Fibroblast of gingiva (primary cell): ENCODE measurements around the gene NDUFB6.
"Not testable (repeated sequence)": the region's sequence is repeated elsewhere in the genome, so short reads cannot be mapped to it uniquely, and the experiment has no call there.

ENCODE experiments used
- DNase-seq: peaks from one replicate; pipeline ENCODE4 v3.0.0-alpha.2; 2011; ENCODE audit warnings: low read depth

NDUFB6 gene

DNA sequence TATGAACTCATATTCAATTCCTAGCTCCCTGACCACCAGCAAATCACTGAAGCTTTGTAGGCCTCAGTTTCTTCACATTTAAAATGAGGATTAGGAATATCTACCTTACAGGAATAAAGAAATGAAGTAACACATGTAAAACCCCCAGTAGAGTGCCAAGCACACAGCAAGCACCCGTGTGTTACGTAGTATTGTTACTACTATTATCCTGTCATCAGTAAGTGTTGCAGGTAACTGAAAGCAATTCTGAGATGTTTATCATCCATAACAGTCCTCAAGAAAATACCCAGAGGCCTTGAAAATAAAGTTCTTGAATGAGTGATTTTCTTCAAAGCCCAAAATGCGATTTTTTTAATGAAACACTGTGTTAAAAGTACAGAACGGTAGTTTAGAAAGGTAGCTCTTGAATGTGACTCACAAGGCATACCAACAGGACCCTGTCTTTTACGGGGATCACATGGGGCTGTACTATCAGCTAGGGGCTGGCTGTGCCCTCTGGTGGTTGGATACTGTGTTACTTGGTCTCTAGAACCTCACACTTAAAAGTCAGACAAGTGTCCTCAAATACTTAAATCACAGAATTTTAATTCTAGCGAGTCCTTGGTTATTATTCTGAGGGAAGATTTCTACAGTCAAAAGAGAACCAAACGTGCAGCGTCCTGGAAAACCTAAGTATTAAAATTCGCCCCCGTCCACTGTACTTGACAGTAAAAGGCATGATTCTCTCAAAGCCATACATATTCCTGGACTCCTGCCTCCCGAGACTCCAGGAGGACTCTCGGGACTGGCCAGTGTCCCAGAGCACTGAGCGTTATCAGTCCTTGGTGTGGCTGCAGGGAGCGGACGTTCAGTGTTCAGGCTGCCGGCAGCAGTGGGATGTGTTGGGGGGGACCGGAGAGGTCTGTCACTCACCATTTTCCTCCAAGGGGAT, 725 bp downstream of the NDUFB6 start:
- DNase-seq = peak; percentile 56

DNA sequence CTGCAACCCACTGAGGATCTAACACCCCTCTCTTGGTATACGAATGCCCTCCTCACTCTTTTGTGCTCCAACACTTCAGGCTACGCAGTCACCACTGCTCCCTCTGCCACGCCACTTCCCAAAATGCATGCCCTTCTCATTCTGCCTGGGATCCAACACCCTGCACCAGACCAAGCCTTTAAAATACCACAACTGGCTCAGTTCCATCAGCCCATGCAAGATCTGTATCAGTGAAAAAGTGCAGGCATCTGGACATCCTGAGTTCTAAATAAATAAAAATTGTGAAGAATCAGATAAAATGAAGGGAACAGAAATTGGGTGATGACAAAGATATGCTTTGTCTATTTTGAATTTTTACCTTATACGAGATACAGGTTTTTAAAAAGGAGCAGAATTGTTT, 2.7 kb downstream of the NDUFB6 start:
- DNase-seq = no peak

DNA sequence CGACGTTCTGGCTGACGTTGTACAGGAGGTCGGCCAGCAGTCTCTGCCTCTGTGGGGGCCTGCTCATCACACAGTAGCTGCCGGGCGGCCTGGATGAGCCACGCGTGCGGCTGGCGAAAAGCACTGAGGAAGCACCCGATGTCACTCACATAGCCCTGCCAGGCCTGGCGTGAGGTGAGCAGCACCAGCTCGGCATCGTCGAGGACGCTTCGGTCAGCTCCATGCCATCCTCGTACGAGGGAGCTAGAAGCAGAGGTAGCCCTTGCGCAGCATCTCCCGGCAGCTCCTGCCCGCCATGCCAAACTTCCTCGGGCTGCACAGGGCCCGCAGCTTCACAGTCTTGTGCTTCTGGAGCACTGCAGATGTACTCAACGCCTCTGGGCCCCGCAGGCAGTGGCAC, 6.2 kb downstream of the NDUFB6 start:
- no peak for DNase-seq

DNA sequence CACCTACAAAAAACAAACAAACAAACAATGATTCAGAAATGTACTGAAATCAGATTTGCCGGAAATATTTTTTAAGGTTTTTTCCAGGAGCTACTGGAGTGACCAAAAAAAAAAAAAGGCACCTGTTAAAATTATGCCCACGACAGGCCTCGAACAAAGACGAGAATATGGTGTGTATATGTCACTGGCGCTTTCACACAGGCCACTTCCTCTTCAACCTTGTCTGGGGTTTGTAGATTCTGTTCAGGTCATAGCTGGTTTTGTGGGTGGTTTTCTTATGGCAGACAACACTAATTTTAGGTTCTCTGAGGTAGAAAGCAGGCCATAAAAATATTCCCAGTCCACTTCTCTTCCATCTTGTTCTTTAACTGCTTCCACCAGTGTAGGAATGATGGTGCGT, 7.0 kb downstream of the NDUFB6 start:
- DNase-seq = no peak

DNA sequence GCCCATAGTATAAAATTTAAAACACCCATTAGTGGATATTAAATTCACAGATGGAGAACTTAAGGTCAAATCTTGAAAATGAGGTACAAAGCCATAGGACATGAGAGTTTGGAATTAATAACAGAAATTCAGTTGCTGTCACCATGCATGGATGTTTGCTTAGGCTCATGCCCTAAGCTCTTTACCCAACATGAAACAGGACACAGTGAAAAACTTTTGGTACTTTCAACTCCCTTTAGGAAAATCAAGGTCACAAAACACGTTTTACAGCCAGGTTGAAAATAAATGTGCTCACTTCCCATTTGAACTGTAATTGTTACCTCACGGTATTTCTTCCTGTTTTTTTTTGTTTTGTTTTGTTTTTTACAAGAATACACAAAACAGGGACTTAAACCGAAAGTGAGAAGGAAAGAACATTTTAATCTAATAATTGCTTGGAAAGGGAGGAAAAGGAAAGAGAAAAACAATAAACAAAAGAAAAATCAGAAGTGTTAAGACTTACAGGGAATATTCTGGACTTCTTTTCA, 14.5 kb downstream of the NDUFB6 start:
- no peak for DNase-seq

DNA sequence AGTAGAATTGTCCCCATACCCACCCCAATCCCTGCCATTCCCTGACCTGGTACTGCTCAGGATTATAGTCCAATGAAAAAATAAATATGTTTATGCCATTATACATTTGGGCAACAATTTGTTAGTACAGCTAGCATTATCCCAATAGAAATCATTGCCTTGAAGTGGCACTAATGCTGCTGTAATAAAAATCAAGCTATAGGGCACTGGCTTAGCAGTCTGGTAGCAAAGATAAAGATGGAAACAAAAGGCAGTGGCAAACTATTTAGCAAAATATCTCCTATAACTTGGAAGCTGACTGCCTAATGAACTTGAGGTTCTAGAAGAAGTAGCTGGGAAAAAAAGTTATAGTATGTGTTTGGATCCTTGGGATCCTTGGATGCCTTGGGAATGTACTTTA, 18.4 kb downstream of the NDUFB6 start:
- no peak for DNase-seq

DNA sequence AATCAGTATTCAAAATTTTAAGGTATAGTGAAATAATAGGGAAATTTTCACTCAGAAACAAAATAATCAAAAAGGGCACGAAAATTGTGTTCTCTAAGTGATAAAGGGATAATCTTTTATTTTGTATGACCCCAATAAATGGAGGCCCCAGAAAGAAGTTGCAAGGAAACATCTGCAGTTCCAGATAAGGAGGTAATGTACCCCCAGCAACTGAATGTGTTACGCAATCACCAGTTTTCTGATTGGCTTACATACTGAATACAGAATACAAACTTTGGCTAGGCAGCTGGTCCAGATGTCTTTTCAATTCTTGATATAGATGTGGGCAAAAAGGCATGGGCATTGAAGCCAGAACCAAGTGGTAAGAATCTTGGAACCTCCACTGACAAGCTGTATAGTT, 18.9 kb downstream of the NDUFB6 start:
- peak; percentile 14 for DNase-seq

DNA sequence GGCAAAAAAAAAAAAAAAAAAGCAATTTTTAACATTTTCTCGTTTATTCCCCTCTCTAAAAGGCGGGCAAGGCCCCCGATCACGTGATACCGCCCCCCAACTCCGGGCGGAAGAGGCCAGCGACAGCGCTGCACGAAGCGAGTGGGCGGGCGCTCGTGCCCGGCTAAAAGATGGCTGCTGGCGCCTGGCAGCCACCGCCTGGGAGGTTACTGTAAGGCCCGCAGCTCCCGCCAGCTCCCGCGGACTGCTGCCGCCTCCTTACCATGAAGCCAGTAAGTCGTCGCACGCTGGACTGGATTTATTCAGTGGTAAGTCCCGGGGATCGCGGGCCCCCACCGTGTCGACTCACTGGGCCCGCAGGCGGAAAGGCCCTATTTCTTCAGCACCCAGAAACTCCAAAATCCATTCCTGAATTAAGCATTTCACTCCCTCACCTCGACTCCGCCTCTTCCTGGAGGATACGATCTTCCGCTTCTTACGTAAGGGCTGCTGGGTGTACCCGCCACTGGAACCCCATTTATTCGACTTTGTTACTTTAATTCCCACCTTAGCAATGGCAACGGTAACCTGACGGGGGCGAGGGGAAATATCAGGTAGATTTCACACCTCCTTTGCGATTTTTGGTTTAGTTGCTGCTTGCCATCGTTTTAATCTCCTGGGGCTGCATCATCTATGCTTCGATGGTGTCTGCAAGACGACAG, 20.6 kb downstream of the NDUFB6 start, which contains the start of the genes SMIM27 and TOPORS:
TSS of gene SMIM27 (plus strand) at position 156 of the 701 bp plus-strand sequence. CDS start at position 264, 108 bp downstream.
TSS of gene TOPORS (minus strand) at position 415 of the 701 bp plus-strand sequence. CDS start at position 265, 150 bp downstream.
- peak; percentile 84 for DNase-seq

DNA sequence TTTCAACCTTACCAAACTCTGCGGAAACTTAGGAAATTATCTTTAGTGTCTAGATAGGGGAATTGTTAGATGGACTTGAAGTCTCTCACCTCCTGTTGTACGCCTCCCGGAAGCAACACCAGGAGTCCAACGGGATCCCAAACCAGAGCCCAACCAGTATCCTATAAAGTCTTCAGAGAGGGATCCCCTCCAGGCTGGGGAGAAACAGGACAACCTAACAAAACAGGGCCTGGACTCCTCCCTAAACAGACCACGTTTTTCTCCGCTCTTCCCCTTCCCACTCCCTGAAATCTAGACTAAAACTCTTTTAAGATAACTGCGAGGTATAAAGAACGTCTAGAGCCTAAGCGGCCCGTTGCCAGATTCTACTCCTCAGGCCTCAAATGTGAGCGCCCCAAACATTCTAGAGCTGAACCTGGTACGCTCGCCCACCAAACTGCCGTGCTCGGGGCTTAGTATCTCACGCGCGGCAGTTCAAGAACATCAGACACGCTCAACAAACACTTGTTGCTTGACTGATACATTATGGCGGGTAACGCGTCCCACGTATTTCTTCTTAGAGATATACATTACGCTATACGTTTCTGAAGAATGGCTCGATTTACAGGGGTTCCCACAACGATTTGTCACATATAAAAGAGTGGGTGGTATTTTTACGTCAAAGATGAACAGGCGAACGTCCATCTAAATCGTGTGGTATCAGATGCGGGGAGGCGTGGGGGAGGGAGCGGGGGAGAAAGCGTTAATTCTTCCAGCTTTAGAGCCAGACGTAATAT, 21.5 kb downstream of the NDUFB6 start:
- DNase-seq = peak; percentile 47

DNA sequence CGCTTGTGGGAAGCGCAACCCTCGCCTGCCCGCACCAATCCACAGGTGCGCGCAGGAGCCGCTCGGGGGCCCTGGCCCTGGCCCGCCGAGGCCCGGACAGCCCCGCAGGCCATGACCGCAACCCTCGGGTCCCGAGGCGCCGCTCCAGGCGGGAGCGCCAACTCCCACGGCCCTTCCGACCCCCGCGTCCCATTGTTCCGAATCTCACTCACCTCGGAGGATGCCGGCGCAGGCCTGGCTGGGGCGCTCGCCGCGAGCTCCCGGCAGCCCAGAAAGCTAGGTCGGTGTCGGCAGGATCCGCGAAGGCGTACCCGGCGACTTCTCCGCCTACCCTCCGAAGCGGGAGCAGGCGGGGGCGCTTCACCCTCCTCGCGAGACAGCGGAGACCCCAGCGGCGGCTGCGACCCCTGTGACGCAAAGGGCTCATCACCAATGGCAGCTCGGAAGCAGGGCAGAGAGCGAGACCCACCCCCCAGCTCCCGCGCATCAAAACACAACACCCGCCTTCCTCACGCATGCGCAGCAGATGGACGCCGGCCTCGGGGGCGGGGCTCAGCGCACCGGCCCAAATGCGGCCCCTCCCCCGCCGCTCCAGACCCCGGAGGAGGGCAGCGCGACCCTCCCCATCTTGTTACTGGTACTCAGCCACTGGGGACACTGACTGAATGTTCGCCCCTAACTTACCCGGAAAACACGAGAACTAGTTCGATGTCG, 22.2 kb downstream of the NDUFB6 start:
- peak; percentile 90 for DNase-seq

DNA sequence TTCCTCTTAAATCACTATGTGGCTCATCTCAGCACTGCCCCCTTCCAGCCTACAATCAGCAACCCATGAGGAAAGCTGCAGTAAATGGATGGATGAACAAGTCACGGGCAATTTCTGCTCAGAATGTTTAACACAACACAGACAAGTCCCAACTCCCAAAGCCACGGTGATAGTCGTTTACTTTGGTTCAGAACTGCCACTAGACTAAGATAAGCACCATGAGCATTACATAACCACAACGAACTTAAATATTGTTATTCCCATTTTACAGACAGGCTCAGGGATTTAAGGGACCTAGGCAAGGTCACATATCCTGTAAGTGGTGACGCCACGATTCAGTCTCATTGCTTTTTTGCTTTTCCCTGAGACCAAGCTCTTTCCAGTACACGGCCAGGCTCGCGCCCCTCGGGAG, 22.8 kb downstream of the NDUFB6 start:
- DNase-seq = peak; percentile 19

DNA sequence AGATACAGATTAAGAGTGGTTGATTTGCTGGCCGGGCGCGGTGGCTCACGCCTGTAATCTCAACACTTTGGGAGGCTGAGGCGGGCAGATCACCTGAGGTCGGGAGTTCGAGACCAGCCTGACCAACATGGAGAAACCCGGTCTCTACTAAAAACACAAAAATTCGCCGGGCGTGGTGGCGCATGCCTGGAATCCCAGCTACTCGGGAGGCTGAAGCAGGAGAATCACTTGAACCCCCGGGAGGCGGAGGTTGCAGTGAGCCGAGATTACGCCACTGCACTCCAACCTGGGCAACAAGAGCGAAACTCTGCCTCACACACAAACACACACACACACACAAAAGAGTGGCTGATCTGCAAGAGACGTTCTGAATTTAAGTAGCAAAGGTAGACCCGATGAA, 24.7 kb downstream of the NDUFB6 start:
- not testable (repeated sequence) for DNase-seq

DNA sequence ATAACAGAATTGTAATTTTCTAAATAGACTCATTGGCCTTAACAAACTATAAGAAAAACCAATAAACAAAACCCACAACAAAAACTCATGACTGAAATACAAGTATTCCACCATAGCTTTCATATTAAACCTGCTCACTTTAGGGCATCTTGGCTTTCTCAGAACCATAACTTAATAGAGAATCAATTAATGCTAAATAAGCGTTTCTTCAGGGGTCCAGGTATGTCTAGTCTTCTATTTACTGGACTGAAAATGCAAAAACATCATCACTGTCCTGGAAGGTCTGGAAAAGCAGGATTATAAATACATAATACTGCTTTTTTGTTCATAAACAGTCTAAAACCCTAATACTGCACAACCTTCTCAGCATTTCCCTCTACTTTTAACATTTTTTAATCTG, 27.1 kb downstream of the NDUFB6 start:
- DNase-seq = no peak

DNA sequence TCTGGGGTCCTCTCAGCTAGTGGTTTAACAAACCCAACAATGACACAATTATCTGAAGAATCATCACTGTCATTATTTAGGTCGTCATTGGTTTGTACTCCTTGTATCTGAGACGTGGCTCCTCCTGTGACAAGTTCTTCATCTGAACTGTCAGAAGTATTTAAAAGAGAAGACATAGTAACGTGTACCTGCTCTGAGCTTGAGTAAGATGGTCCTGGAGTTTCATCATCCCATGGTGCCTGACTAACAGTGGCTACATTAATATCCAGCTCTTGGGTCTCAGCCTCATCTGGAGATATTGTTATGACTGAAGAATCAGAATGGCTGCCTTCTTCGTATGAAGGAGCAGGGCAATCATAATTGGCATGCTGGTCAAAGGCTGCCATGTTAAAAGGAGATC, 29.9 kb downstream of the NDUFB6 start:
- no peak for DNase-seq

DNA sequence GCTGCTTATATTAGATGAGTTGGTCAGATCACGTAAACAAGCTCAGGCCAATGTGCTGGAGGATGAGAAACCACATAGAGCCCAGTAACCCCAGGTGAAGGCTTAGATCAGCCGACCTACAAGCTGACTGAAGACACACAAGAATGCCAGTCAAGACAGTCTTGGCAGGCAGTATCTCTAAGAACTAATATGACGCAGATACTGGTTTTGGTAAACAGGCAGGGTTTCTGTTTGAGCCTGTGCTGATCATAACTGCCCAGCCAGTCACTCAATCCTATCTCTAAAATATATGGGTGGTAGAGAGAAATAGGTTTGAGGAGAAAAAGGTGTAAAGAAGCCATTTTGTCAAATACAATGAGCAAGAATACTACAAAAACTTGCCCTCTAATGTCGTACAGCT, 39.1 kb downstream of the NDUFB6 start:
- no peak for DNase-seq

DNA sequence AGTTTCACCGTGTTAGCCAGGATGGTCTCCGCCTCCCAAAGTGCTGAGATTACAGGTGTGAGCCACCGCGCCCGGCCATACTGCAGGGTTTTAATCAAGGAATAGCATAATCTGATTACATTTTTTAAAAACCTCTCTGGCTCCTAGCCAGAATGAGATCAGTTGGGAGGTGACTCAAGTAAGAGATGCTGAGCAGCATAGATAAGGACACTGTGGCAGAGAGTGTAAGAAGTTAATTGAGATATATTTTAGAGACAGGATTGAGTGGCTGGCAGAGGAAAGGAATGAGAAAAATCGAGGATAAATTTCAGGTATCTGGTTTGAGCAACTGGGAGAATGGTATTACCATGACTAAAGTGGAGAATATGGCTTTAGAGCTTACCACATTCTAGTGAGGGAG, 39.6 kb downstream of the NDUFB6 start:
- no peak for DNase-seq

DNA sequence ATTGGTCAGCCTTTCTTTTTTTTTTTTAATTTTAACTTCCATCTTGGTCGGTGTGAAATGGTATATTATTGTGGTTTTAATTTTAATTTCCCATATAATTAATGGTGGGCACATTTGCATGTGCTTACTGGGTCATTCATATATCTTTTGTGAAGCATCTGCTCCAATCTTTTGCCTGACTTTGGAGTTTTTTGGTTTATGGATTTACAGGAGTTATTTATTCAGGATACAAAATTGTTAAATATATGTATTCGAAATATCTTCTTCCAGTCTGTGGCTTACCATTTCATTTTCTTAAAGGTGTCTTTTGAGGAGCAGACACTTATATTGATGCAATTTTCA, 46.3 kb downstream of the NDUFB6 start:
- DNase-seq = no peak

DNA sequence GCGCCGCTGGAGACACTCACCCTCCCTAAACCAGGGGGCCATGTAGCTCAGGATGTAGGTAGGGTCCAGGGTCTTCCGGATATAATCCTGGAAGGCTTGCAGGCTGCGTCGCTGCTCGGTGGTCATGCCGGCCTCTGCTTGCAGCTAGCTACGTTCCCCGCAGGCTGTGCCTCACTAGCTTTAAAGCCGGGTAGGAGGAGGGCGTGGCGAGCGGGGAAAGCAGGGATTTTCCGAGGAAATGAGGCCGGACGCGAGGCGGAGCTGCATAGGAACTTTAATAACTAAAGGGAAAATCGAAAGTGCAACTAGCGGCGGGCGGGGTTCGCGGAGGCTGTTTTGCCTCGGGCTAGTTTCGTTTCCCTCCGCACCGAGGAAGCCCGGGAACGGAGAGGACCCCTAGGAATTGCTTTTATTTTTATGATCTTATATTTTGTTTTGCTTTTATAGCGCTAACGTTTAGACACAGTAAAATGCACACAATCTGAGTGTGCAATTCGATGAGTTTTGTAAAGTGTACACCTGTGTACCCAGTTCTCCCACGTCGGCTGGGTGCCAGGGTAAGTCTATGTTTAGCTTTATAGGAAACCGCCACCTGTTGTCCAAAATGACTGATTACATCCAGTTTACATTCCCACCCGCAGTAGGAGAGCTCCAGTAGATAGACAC, 46.8 kb downstream of the NDUFB6 start, which contains the start of gene RIGI:
TSS of gene RIGI (minus strand) at position 156 of the 666 bp plus-strand sequence. CDS start at position 126, 30 bp downstream.
- DNase-seq = peak; percentile 86

DNA sequence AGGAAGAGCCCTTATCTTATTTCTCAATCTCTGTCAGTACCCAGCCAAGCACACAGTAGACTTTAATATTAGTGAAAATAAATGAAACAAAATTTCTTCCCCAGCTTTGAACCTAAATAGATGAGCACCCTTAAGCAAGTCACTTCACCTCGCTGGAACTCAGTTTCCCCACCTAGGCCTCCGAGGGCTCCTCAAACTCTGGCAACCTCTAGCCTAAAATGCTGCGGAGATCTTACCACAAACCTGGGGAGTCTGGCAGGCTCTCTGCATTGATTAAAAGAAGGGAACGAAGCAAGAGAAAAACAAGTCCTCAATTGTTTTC, 47.3 kb downstream of the NDUFB6 start:
- no peak for DNase-seq

DNA sequence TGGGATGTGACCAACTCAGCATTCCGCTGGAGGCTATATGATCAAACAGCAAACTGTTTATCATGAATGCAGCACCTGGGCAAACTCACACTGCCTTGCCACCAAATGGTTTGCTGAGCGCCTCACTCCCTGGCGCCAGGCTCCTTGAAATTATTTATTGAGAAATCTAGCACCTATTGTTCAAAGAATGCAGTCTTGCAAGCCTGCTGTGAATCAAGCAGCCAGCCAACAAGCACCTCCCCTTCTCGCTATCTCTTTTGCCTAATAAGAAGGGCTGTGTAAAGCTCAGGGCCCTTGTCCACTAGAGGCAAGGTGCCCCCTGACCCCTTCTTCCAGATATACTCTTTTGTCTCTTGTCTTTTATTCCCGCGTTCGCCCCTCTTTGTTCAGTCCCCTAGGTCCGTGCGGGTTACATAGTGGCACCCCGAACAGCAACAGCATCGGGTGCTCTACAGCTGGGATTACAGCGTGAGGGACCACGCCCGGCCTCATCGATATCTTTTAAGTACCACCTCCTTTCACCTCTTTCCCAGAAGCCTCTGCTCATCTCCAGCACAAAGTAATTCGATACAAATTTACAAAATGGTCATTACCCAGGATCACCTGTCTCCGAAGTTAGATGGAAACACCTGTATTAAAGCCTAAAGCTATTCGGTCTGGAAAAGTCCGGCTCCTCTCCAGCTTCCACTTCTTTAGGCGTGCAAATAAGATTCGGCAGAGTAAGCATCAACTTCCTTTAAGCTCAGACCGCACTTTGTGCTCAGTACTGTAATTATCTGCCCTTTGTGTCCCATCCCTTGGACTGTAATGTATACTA, 47.9 kb downstream of the NDUFB6 start:
- DNase-seq = peak; percentile 6
